DOHH2 (cell line): ENCODE data around the gene NLRP4.
"Not testable (repeated sequence)": the region's sequence is repeated elsewhere in the genome, so short reads cannot be mapped to it uniquely, and the experiment has no call there.

Experiments used
- H3F3A ChIP-seq: fragments of 200-600 bp; sonication (generic), shearing (Covaris generic); 2 replicates; pipeline ENCODE4 v1.6.0; 2016; ENCODE audit warnings: antibody characterized with exemption, mild to moderate bottlenecking; ENCODE audit not compliant: control insufficient read depth, insufficient read depth
- H3K27ac ChIP-seq: fragments of 200-600 bp; sonication (generic); 2 replicates; pipeline ENCODE4 v1.5.1; 2014; ENCODE audit warnings: low read depth, mild to moderate bottlenecking, low read length, moderate library complexity
- H3K27me3 ChIP-seq: fragments of 200-600 bp; sonication (generic); 2 replicates; pipeline ENCODE4 v1.6.1; 2014; ENCODE audit warnings: mild to moderate bottlenecking, low read length, mixed read lengths; ENCODE audit not compliant: control insufficient read depth
- H3K36me3 ChIP-seq: fragments of 200-600 bp; sonication (generic); 2 replicates; pipeline ENCODE4 v1.6.1; 2014; ENCODE audit warnings: mild to moderate bottlenecking, low read length, moderate library complexity, mixed read lengths; ENCODE audit not compliant: control insufficient read depth
- H3K4me1 ChIP-seq: fragments of 200-600 bp; sonication (generic); 2 replicates; pipeline ENCODE4 v1.6.1; 2014; ENCODE audit warnings: mild to moderate bottlenecking, low read length, mixed read lengths; ENCODE audit not compliant: control insufficient read depth
- H3K4me2 ChIP-seq: fragments of 200-600 bp; sonication (generic); 2 replicates; pipeline ENCODE4 v1.6.0; 2014; ENCODE audit warnings: mild to moderate bottlenecking, low read length, moderate library complexity
- H3K4me3 ChIP-seq: fragments of 200-600 bp; sonication (generic); 2 replicates; pipeline ENCODE4 v1.5.1; 2014; ENCODE audit warnings: mild to moderate bottlenecking, low read length, mixed read lengths
- H3K79me2 ChIP-seq: fragments of 200-600 bp; sonication (generic); 2 replicates; pipeline ENCODE4 v1.6.1; 2014; ENCODE audit warnings: mild to moderate bottlenecking, low read length, mixed read lengths; ENCODE audit not compliant: control insufficient read depth
- H3K9me2 ChIP-seq: fragments of 200-600 bp; sonication (generic); replicated peaks from 2 replicates; pipeline ENCODE4 v1.6.1; 2014; ENCODE audit warnings: mild to moderate bottlenecking, low read length, mixed read lengths; ENCODE audit not compliant: control insufficient read depth
- H3K9me3 ChIP-seq: fragments of 200-600 bp; sonication (generic); 2 replicates; pipeline ENCODE4 v1.6.1; 2014; ENCODE audit warnings: antibody characterized with exemption, low read length, mixed read lengths; ENCODE audit not compliant: control insufficient read depth, insufficient read depth
- H4K20me1 ChIP-seq: fragments of 200-600 bp; sonication (generic); 2 replicates; pipeline ENCODE4 v1.6.0; 2014; ENCODE audit warnings: low read depth, mild to moderate bottlenecking, antibody characterized with exemption, low read length, moderate library complexity; ENCODE audit not compliant: control insufficient read depth, insufficient read depth
- EZH2phosphoT487 ChIP-seq: fragments of 200-600 bp; sonication (generic); IDR thresholded peaks from 2 replicates; pipeline ENCODE4 v1.6.1; 2017; ENCODE audit warnings: borderline replicate concordance, mild to moderate bottlenecking, antibody characterized with exemption, low read length, moderate library complexity, mixed read lengths
- TF ChIP-seq, protein P1 (sequence below): fragments of 200-600 bp; sonication (generic); IDR thresholded peaks from one replicate; pipeline ENCODE4 v1.5.1; 2014; ENCODE audit warnings: antibody characterized with exemption, mild to moderate bottlenecking, low read depth, low read length; ENCODE audit not compliant: poor library complexity, severe bottlenecking

NLRP4 gene

DNA sequence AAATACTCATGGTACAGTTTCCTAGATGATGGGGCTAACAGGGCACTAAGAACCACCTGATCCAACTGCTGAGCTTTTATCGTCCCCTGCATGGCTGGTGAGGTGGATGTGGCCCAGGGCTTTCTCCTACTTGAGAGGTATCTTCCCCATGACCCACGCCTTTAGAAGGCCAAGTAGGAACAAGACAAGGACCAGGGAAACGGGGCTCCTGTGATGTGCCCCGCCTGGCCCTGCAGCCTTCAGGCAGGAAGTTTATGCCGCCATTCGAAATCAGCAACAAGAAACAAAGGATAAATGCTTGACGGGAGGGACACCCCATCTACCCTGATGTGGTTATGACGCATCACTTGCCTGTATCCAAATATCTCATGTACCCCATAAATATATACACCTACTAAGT, 91.7 kb downstream of the NLRP4 start:
- H3K27me3 ChIP-seq, result no peaks in the 10 kb centered on the region

DNA sequence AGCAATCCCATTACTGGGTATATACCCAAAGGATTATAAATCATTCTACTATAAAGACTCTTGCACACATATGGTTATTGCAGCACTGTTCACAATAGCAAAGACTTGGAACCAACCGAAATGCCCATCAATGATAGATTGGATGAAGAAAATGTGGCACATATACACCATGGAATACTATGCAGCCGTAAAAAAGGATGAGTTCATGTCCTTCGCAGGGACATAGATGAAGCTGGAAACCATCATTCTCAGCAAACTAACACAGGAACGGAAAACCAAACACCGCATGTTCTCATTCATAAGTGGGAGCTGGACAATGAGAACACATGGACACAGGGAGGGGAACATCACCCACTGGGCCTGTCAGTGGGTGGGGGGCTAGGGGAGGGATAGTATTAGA, 92.9 kb downstream of the NLRP4 start:
- not testable (repeated sequence) for H3K9me3 ChIP-seq, H3K4me3 ChIP-seq, H3K27me3 ChIP-seq

More for the DNA sequence above, 91.7 kb downstream of the NLRP4 start:
- Histone ChIP-seq H3K9me2 (no peaks in the 10 kb centered on the region), H3F3A (no peaks in the 10 kb centered on the region), H3K27ac (no peak overlapping the region), H3K9me3 (peaks cover 7% of the 10 kb centered on the region), H3K36me3 (no peaks in the 10 kb centered on the region), H3K4me3 (no peak overlapping the region), H3K79me2 (no peaks in the 10 kb centered on the region), H4K20me1 (no peaks in the 10 kb centered on the region), H3K4me2 (no peak overlapping the region), H3K4me1 (no peaks in the 10 kb centered on the region)
- no peak for TF ChIP-seq EZH2phosphoT487
- TF ChIP-seq, protein P1, sequence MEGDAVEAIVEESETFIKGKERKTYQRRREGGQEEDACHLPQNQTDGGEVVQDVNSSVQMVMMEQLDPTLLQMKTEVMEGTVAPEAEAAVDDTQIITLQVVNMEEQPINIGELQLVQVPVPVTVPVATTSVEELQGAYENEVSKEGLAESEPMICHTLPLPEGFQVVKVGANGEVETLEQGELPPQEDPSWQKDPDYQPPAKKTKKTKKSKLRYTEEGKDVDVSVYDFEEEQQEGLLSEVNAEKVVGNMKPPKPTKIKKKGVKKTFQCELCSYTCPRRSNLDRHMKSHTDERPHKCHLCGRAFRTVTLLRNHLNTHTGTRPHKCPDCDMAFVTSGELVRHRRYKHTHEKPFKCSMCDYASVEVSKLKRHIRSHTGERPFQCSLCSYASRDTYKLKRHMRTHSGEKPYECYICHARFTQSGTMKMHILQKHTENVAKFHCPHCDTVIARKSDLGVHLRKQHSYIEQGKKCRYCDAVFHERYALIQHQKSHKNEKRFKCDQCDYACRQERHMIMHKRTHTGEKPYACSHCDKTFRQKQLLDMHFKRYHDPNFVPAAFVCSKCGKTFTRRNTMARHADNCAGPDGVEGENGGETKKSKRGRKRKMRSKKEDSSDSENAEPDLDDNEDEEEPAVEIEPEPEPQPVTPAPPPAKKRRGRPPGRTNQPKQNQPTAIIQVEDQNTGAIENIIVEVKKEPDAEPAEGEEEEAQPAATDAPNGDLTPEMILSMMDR, result no peak

DNA sequence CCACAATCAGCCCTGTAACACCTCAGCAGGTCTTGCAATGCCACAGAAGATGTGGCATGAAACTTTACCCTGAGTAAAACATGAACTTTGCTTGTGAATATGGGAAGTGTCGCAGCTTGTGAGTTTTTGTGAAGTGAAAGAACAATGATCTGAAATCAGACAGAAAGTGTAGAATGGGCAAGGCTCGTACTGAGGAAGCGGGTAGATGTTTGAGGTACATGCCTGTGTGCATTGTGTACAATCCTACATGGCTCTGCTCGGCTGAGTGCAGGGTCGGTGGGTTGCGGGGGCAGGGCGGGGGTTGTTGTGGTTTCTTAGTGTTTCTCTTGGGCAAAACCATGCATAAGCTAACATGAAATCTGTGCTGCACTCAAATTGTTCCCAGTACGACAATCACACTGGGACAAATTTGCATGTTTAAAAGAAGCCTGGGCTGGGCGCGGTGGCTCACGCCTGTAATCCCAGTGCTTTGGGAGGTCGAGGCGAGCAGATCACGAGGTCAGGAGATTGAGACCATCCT, 94.7 kb downstream of the NLRP4 start:
- H3K4me2 ChIP-seq, result no peak overlapping the region
- no peaks in the 10 kb centered on the region for H3K9me2 ChIP-seq
- no peaks in the 10 kb centered on the region for H4K20me1 ChIP-seq
- no peaks in the 10 kb centered on the region for H3K79me2 ChIP-seq
- TF ChIP-seq, protein P1, result no peak
- TF ChIP-seq EZH2phosphoT487, result no peak
- H3K27ac ChIP-seq, result no peak overlapping the region
- H3K27me3 ChIP-seq, result no peaks in the 10 kb centered on the region
- H3K36me3 ChIP-seq, result no peaks in the 10 kb centered on the region
- H3K4me1 ChIP-seq, result no peaks in the 10 kb centered on the region
- no peaks in the 10 kb centered on the region for H3K9me3 ChIP-seq
- no peaks in the 10 kb centered on the region for H3F3A ChIP-seq
- no peak overlapping the region for H3K4me3 ChIP-seq

More for the DNA sequence above, 92.9 kb downstream of the NLRP4 start:
- H3K79me2 ChIP-seq, H3K9me2 ChIP-seq, H3K4me1 ChIP-seq, H3K36me3 ChIP-seq, H3K27ac ChIP-seq, H4K20me1 ChIP-seq, H3K4me2 ChIP-seq, H3F3A ChIP-seq: not testable (repeated sequence)
